GM12878 (cell line): ENCODE data around the gene SCAND1. TPM values are rescaled to one million over a fixed set of nuclear protein-coding genes. Genes with fewer than 3 reads are reported as not detected.

Source experiments
- BCL11A ChIP-seq: IDR thresholded peaks from 2 replicates; pipeline ENCODE4 v1.6.1; 2011; ENCODE audit warnings: low read depth, low read length
- BHLHE40 ChIP-seq, 2 experiments: fragments of 450-650 bp in 1 of 2; IDR thresholded peaks; 2 replicates each; pipeline ENCODE4 v1.6.1; 2011 to 2017; ENCODE audit warnings: low read depth in 2 of 2, borderline replicate concordance in 1 of 2, improper control_type of control experiment in 1 of 2, low read length in 1 of 2, mild to moderate bottlenecking in 1 of 2
- BMI1 ChIP-seq: fragments of 450-650 bp; IDR thresholded peaks from 2 replicates; pipeline ENCODE4 v1.6.1; 2016; ENCODE audit warnings: mild to moderate bottlenecking, moderate library complexity, borderline replicate concordance
- BRCA1 ChIP-seq: IDR thresholded peaks from 2 replicates; pipeline ENCODE4 v1.6.1; 2011; ENCODE audit warnings: low read depth, low read length, improper control_type of control experiment
- CBX5 ChIP-seq: sonication (generic); IDR thresholded peaks from 2 replicates; pipeline ENCODE4 v1.6.1; 2016; ENCODE audit warnings: low read depth, moderate library complexity, mild to moderate bottlenecking, inconsistent platforms
- CHD2 ChIP-seq: IDR thresholded peaks from 2 replicates; pipeline ENCODE4 v1.6.1; 2011; ENCODE audit warnings: low read depth, low read length, improper control_type of control experiment, borderline replicate concordance
- DPF2 ChIP-seq: fragments of 450-650 bp; IDR thresholded peaks from 2 replicates; pipeline ENCODE4 v1.6.1; 2017; ENCODE audit warnings: mild to moderate bottlenecking
- ESRRA ChIP-seq: IDR thresholded peaks from 2 replicates; pipeline ENCODE4 v1.6.1; 2012; ENCODE audit warnings: mild to moderate bottlenecking, low read length, improper control_type of control experiment
- ETV6 ChIP-seq, 2 experiments: fragments of 450-650 bp in 1 of 2; IDR thresholded peaks in 1 of 2; conservative IDR thresholded peaks in 1 of 2; 2 replicates each; pipeline ENCODE4 v1.6.1; 2014; ENCODE audit warnings: antibody characterized with exemption in 1 of 2, borderline replicate concordance in 1 of 2, low read depth in 1 of 2, mild to moderate bottlenecking in 1 of 2, moderate library complexity in 1 of 2
- HDGF ChIP-seq: fragments of 450-650 bp; IDR thresholded peaks from 2 replicates; pipeline ENCODE4 v1.6.1; 2016; ENCODE audit warnings: antibody characterized with exemption
- IKZF1 ChIP-seq: fragments of 450-650 bp; conservative IDR thresholded peaks from 2 replicates; pipeline ENCODE4 v1.6.1; 2017; ENCODE audit warnings: antibody characterized with exemption, mild to moderate bottlenecking
- IRF4 ChIP-seq: IDR thresholded peaks from 2 replicates; pipeline ENCODE4 v1.6.1; 2011; ENCODE audit warnings: low read depth, low read length
- JUNB ChIP-seq: IDR thresholded peaks from 2 replicates; pipeline ENCODE4 v1.6.1; 2016; ENCODE audit warnings: antibody characterized with exemption, mild to moderate bottlenecking
- JUND ChIP-seq: IDR thresholded peaks from 2 replicates; pipeline ENCODE4 v1.6.1; 2012; ENCODE audit warnings: low read depth, mild to moderate bottlenecking, low read length, improper control_type of control experiment, moderate library complexity
- NR2C2 ChIP-seq: IDR thresholded peaks from 2 replicates; pipeline ENCODE4 v1.6.1; 2011; ENCODE audit warnings: borderline replicate concordance, low read depth; ENCODE audit not compliant: control insufficient read depth, insufficient read length
- NR2F1 ChIP-seq: fragments of 450-650 bp; conservative IDR thresholded peaks from 2 replicates; pipeline ENCODE4 v1.6.1; 2017; ENCODE audit warnings: mild to moderate bottlenecking
- RB1 ChIP-seq: fragments of 450-650 bp; formaldehyde crosslinking; IDR thresholded peaks from 2 replicates; pipeline ENCODE4 v1.6.1; 2017; ENCODE audit warnings: mild to moderate bottlenecking, borderline replicate concordance
- SMARCA5 ChIP-seq: fragments of 450-650 bp; IDR thresholded peaks from 2 replicates; pipeline ENCODE4 v1.6.1; 2017; ENCODE audit warnings: mild to moderate bottlenecking
- ZBED1 ChIP-seq: IDR thresholded peaks from 2 replicates; pipeline ENCODE4 v1.6.1; 2016; ENCODE audit warnings: borderline replicate concordance
- ZNF217 ChIP-seq: fragments of 450-650 bp; IDR thresholded peaks from 2 replicates; pipeline ENCODE4 v1.6.1; 2017; ENCODE audit warnings: antibody characterized with exemption, mild to moderate bottlenecking
- ZNF24 ChIP-seq: fragments of 450-650 bp; IDR thresholded peaks from 2 replicates; pipeline ENCODE4 v1.6.1; 2017; ENCODE audit warnings: antibody characterized with exemption, mild to moderate bottlenecking
- ZNF687 ChIP-seq: fragments of 450-650 bp; IDR thresholded peaks from 2 replicates; pipeline ENCODE4 v1.6.1; 2017; ENCODE audit warnings: mild to moderate bottlenecking, moderate library complexity
- polyA plus RNA-seq, 11 experiments: library from polyadenylated mRNA; depleted of rRNA in 4 of 11; unstranded in 6 of 11; stranded (reverse) in 5 of 11; fragments of >200 nt; fragmentation: Nextera tagmentation in 4 of 11; fragmentation: Illumina TruSeq in 1 of 11; extraction: Ambion mirVana in 4 of 11; extraction: Trizol in 1 of 11; gene quantifications; 1 replicate in 1 of 11; 2 replicates in 10 of 11; pipeline versions ENCODE4 v1.2.1 to v1.2.3, GENCODE V29; 2011 to 2016; ENCODE audit warnings: inconsistent platforms in 2 of 11, missing spikeins in 2 of 11, low read depth in 1 of 11
- total RNA-seq, 4 experiments: library from RNA; depleted of rRNA in 3 of 4; stranded (reverse); fragments of >200 nt in 3 of 4; fragmentation: Illumina TruSeq in 1 of 4; extraction: Trizol in 1 of 4; gene quantifications; 2 replicates each; pipeline versions ENCODE4 v1.2.1 to v1.2.3, GENCODE V29; 2013 to 2021
- TF ChIP-seq, protein P1 (sequence below): fragments of 450-650 bp; formaldehyde crosslinking; IDR thresholded peaks from 2 replicates; pipeline ENCODE4 v1.4.0; 2022; ENCODE audit warnings: mild to moderate bottlenecking, moderate library complexity
- TF ChIP-seq, protein P2 (sequence below): IDR thresholded peaks from 2 replicates; pipeline ENCODE4 v1.6.1; 2012; ENCODE audit warnings: low read depth, low read length, improper control_type of control experiment

The SCAND1 gene
- total and polyA plus RNA-seq, 10 of the 15 experiments (the other 5 are each of a cell fraction or from before 2014, with no cell fraction given): 0.08 to 117 (median 25.9) TPM

DNA sequence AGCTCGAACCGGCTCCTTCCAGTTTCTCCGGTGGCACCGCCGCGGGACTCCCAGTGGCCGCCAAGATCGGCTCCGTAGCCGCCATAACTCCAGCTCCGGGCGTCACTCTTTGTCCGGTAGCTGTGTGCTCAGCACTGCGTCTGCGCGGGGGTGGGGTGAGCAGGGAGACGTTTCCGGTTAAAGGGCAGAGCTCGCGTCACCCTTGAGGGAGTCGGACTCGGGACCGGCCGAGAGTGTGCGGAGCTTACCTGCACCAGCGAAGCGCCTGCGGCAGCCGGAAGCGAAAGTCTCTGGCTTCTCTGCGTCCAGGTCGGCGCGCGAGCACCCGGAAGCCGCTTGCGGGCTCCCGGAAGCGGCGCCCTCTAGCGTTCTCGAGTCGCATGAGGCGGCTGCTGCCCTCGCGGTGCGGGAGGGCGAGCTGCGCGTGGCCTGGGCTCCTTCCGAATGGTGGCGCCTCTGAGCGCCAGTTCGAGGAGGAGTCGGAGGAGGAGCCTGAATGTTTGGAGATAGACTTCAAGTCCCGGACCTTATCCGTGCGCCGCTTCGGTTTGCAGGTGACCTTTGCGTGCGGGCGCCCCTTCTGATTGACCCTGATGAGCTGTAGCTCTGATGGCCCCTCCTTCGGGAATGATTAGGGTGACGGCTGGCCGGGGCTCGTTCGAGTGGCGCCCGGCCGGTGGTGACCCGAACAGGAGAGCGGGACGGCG is at the start of gene SCAND1 (continued):
- TF ChIP-seq, protein P1, sequence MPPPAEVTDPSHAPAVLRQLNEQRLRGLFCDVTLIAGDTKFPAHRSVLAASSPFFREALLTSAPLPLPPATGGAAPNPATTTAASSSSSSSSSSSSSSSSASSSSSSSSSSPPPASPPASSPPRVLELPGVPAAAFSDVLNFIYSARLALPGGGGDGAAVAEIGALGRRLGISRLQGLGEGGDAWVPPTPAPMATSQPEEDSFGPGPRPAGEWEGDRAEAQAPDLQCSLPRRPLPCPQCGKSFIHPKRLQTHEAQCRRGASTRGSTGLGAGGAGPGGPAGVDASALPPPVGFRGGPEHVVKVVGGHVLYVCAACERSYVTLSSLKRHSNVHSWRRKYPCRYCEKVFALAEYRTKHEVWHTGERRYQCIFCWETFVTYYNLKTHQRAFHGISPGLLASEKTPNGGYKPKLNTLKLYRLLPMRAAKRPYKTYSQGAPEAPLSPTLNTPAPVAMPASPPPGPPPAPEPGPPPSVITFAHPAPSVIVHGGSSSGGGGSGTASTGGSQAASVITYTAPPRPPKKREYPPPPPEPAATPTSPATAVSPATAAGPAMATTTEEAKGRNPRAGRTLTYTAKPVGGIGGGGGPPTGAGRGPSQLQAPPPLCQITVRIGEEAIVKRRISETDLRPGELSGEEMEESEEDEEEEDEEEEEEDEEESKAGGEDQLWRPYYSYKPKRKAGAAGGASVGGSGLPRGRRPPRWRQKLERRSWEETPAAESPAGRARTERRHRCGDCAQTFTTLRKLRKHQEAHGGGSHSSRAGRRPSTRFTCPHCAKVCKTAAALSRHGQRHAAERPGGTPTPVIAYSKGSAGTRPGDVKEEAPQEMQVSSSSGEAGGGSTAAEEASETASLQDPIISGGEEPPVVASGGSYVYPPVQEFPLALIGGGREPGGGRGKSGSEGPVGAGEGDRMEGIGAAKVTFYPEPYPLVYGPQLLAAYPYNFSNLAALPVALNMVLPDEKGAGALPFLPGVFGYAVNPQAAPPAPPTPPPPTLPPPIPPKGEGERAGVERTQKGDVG: no peak
- TF ChIP-seq DPF2 (peak; percentile 22; the same call in 1 of the 2 replicates), ZNF217 (no peak), SMARCA5 (peak; percentile 96), ESRRA (peak; percentile 85; the same call in 1 of the 2 replicates), CBX5 (peak; percentile 91), ZNF687 (peak; percentile 84), ETV6 (conservative IDR thresholded peaks at IDR 0.05 in 1 of 2, IDR thresholded peaks at IDR 0.05 in 1 of 2; ENCODE audit: borderline replicate concordance in 1 of 2, low read depth in 1 of 2) (peak in 1 of 2 experiments; percentile 96; a peak in 2 of 4 replicates), BCL11A (no peak), RB1 (no peak; the same call in 1 of the 2 replicates), ZNF24 (no peak), IKZF1 (peak; percentile 94), IRF4 (peak; percentile 32; the same call in 1 of the 2 replicates), NR2F1 (peak; percentile 87), HDGF (no peak; the same call in 1 of the 2 replicates), JUNB (no peak), JUND (no peak), BMI1 (no peak), BHLHE40 (IDR thresholded peaks at IDR 0.05; ENCODE audit: borderline replicate concordance in 1 of 2, low read depth in 2 of 2, low read length in 1 of 2) (peak; percentile 73 to 87), BRCA1 (no peak), CHD2 (peak; percentile 81), NR2C2 (no peak), ZBED1 (0 out of 2 replicates have a peak, but pooled peaks have one; percentile 50)
- TF ChIP-seq, protein P2, sequence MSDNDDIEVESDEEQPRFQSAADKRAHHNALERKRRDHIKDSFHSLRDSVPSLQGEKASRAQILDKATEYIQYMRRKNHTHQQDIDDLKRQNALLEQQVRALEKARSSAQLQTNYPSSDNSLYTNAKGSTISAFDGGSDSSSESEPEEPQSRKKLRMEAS: peak; percentile 96
